Ovary (tissue), 9 donors: Measurements from ENCODE around the gene STPG3. TPM values are rescaled to one million over a fixed set of nuclear protein-coding genes. Genes with fewer than 3 reads are reported as not detected.

Experiments
- DNase-seq, 5 donors: peaks; one replicate each; pipeline ENCODE4 v3.0.0-alpha.2; 2019 to 2020
- H3K27ac ChIP-seq, 2 donors: fragments of 200-600 bp; one replicate each; pipeline versions ENCODE4 v1.5.1 to v1.8.0; 2019 to 2022
- H3K27me3 ChIP-seq: fragments of 200-600 bp; one replicate; pipeline ENCODE4 v1.8.0; 2022
- H3K36me3 ChIP-seq: fragments of 200-600 bp; sonication (generic); one replicate; pipeline ENCODE4 v1.5.1; 2019
- H3K4me1 ChIP-seq: one replicate; pipeline ENCODE4 v1.8.1; 2013; ENCODE audit warnings: mild to moderate bottlenecking, moderate library complexity; ENCODE audit not compliant: insufficient read depth
- H3K4me3 ChIP-seq: fragments of 200-600 bp; sonication (generic); one replicate; pipeline ENCODE4 v1.5.1; 2017
- H3K9me3 ChIP-seq, 2 donors: fragments of 200-600 bp in 1 of 2; sonication (generic) in 1 of 2; one replicate each; pipeline versions ENCODE4 v1.5.1 to v1.8.1; 2013 to 2019; ENCODE audit warnings: mild to moderate bottlenecking in 1 of 2, moderate library complexity in 1 of 2
- CTCF ChIP-seq, 3 donors: fragments of 450-650 bp in 2 of 3; fragments of 200-600 bp in 1 of 3; IDR thresholded peaks; one replicate each; pipeline versions ENCODE4 v1.5.1 to v1.8.0; 2016 to 2022; ENCODE audit warnings: antibody characterized with exemption in 3 of 3, mild to moderate bottlenecking in 1 of 3
- EP300 ChIP-seq: sonication (generic); formaldehyde crosslinking; IDR thresholded peaks from one replicate; pipeline ENCODE4 v1.6.1; 2017; ENCODE audit warnings: antibody characterized with exemption
- POLR2A ChIP-seq: fragments of 450-650 bp; IDR thresholded peaks from one replicate; pipeline ENCODE4 v1.6.1; 2017; ENCODE audit warnings: antibody characterized with exemption, mild to moderate bottlenecking, moderate library complexity
- WGBS, 3 donors: extraction: QIAGEN DNeasy Blood & Tissue Kit in 1 of 3; methylation state at CpG; one replicate each; pipeline versions ENCODE4 v1.1.5 to v1.1.7; 2013 to 2017; 5-methylcytosine and 5-hydroxymethylcytosine counted together
- intact Hi-C, 4 donors: fragments of 100-400 bp; cut with DNase I; formaldehyde crosslinking; loops; one replicate each; pipeline versions ENCODE4 v1.11.0 to v1.15.1; 2022 to 2023
- polyA plus RNA-seq, 2 donors: library from polyadenylated mRNA; stranded (reverse); fragments of 200-250 nt in 1 of 2; fragments of 350-450 nt in 1 of 2; fragmentation: Illumina TruSeq in 1 of 2; extraction: RNeasy Lipid Tissue Mini Kit (QIAGEN cat#74804) in 1 of 2; gene quantifications; one replicate each; pipeline ENCODE4 v1.2.3, GENCODE V29; 2013 to 2014
- total RNA-seq, 7 donors: library from RNA; depleted of rRNA in 2 of 7; stranded (reverse); fragments of >200 nt in 2 of 7; fragmentation: NEBNext Ultra II Directional in 3 of 7; extraction: Animal tissue kit (Norgen Biotek cat#: 25700) in 3 of 7; gene quantifications; one replicate each; pipeline versions ENCODE4 v1.1.0 to v1.2.4, GENCODE V29; 2016 to 2023
- donor health status: DM: no; HTN: no; CAD: no; lungs with moderate emphysema.
- donor health status: DM: no; HTN: no; CAD: no.
- donor health status: Bipolar disorder and iron deficiency.
- donor health status: DM: yes; HTN: yes; CAD: no.
- donor health status: DM: no; HTN: no; CAD: no.
- donor health status: DM: yes; HTN: yes; CAD: no.

Gene STPG3
- total and polyA plus RNA-seq, 9 donors, result not detected

GRCh38 chr9:137232101-137232500 is 19.0 kb upstream of the STPG3 start:
- Histone ChIP-seq H3K27me3 (peaks cover 12% of the 10 kb centered on the region), H3K4me1 (peaks cover 11% of the 10 kb centered on the region), H3K27ac (no peak overlapping the region), H3K4me3 (no peak overlapping the region), H3K9me3 (no peaks in the 10 kb centered on the region), H3K36me3 (no peaks in the 10 kb centered on the region)
- 62 to 71% (median 64%) methylated on average over 10 of the region's 10 CpGs for WGBS, 3 donors
- TF ChIP-seq POLR2A (no peak), CTCF (IDR thresholded peaks at IDR 0.05) (no peak), EP300 (no peak)
- no peak for DNase-seq
- intact Hi-C loops, result loop anchor here in 1 of 4 donors (10.0 kb wide), 1 partner anchor 117 kb away; the partner anchor contains the start of gene DPP7

GRCh38 chr9:137232510-137232909 is 18.6 kb upstream of the STPG3 start:
- H3K27me3 ChIP-seq, result peaks cover 12% of the 10 kb centered on the region

DNA sequence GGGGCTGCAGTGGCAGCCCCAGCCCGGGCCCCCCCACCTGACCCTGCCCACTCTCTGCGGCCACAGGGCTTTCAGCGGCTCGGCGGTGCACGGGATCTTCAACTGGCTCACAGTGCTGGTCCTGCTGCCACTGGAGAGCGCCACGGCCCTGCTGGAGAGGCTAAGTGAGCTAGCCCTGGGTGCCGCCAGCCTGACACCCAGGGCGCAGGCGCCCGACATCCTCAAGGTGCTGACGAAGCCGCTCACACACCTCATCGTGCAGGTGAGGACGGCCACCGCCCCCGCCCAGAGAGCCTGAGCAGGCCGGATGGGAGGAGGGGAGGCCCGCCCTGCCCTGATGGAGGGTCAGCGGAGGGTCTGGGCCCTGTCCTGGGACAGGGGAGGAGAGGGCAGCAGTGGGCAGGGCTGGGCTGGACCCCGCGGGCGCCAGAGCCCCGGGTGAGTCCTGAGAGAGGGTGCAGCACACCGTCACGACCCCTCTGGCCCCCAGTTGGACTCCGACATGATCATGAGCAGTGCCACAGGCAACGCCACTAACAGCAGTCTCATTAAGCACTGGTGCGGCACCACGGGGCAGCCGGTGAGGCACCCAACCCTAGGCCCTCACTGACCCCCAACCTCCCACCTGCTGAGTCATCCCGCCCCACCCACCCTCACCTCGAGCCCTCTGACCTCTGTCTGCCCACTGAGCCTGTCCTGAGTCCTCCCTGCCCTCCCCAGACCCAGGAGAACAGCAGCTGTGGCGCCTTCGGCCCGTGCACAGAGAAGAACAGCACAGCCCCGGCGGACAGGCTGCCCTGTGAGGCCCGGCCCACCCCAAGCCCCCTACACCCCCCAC is 17.7 kb upstream of the STPG3 start:
- H3K4me3 ChIP-seq, result no peak overlapping the region
- no peak for TF ChIP-seq CTCF (IDR thresholded peaks at IDR 0.05)
- TF ChIP-seq EP300, result no peak
- TF ChIP-seq POLR2A, result no peak
- no peak overlapping the region for H3K27ac ChIP-seq
- intact Hi-C loops, result loop anchor here in 1 of 4 donors (10.0 kb wide), 1 partner anchor 119 kb away; the partner anchor contains the start of gene DPP7
- no peaks in the 10 kb centered on the region for H3K36me3 ChIP-seq
- peaks cover 8% of the 10 kb centered on the region for H3K27me3 ChIP-seq
- no peak for DNase-seq
- H3K9me3 ChIP-seq, result no peaks in the 10 kb centered on the region
- H3K4me1 ChIP-seq, result peaks cover 11% of the 10 kb centered on the region
- WGBS, 3 donors, result 45 to 63% (median 52%) methylated on average over 34 to 40 of the region's 40 CpGs

More at GRCh38 chr9:137232510-137232909, 18.6 kb upstream of the STPG3 start:
- TF ChIP-seq POLR2A (no peak), CTCF (IDR thresholded peaks at IDR 0.05) (no peak), EP300 (no peak)
- WGBS, 3 donors, result 57 to 67% (median 66%) methylated on average over 23 to 24 of the region's 24 CpGs
- Histone ChIP-seq H3K4me3 (no peak overlapping the region), H3K9me3 (no peaks in the 10 kb centered on the region), H3K27ac (no peak overlapping the region), H3K36me3 (no peaks in the 10 kb centered on the region), H3K4me1 (peaks cover 11% of the 10 kb centered on the region)
- DNase-seq, result no peak
- intact Hi-C loops, result loop anchor here in 1 of 4 donors (10.0 kb wide), 1 partner anchor 118 kb away; the partner anchor contains the start of gene DPP7

- intact Hi-C loops, result loop anchor here in 1 of 4 donors (10.0 kb wide), 1 partner anchor 119 kb away; the partner anchor contains the start of gene DPP7
- H3K4me1 ChIP-seq, result peaks cover 11% of the 10 kb centered on the region
These were observed 16.9 kb upstream of the STPG3 start for GRCh38 chr9:137234055-137234697.

More at GRCh38 chr9:137234055-137234697, 16.9 kb upstream of the STPG3 start:
- no peak for DNase-seq
- no peak overlapping the region for H3K4me3 ChIP-seq
- H3K27ac ChIP-seq, result no peak overlapping the region
- H3K27me3 ChIP-seq, result peaks cover 5% of the 10 kb centered on the region
- H3K36me3 ChIP-seq, result no peaks in the 10 kb centered on the region
- H3K9me3 ChIP-seq, result no peaks in the 10 kb centered on the region
- WGBS, 3 donors, result 21 to 31% (median 30%) methylated on average over 21 to 40 of the region's 40 CpGs
- TF ChIP-seq EP300, result no peak
- no peak for TF ChIP-seq CTCF (IDR thresholded peaks at IDR 0.05)
- no peak for TF ChIP-seq POLR2A
